Adrenal gland (tissue), 12 donors: ENCODE results near the gene SOWAHC. TPM values are rescaled to one million over a fixed set of nuclear protein-coding genes. Genes with fewer than 3 reads are reported as not detected.

Source experiments
- DNase-seq, 7 donors: peaks; one replicate each; pipeline ENCODE4 v3.0.0-alpha.2; 2019 to 2020
- H3K27ac ChIP-seq, 5 donors: fragments of 200-600 bp; sonication (generic) in 4 of 5; 1 replicate in 3 of 5; 2 replicates in 2 of 5; pipeline versions ENCODE4 v1.5.1 to v1.8.0; 2016 to 2020; ENCODE audit warnings: mild to moderate bottlenecking in 1 of 5
- H3K27me3 ChIP-seq: fragments of 200-600 bp; 2 replicates; pipeline ENCODE4 v1.8.0; 2021
- H3K36me3 ChIP-seq, 2 donors: fragments of 200-600 bp; replicated peaks in 1 of 2; 1 replicate in 1 of 2; 2 replicates in 1 of 2; pipeline versions ENCODE4 v1.5.1 to v1.8.0; 2018 to 2022
- H3K4me1 ChIP-seq, 2 donors: fragments of 200-600 bp; replicated peaks in 1 of 2; 1 replicate in 1 of 2; 2 replicates in 1 of 2; pipeline versions ENCODE4 v1.5.1 to v1.8.0; 2018 to 2021
- H3K4me3 ChIP-seq, 4 donors: fragments of 200-600 bp; sonication (generic) in 3 of 4; one replicate each; pipeline ENCODE4 v1.5.1; 2016 to 2018
- H3K9me3 ChIP-seq, 3 donors: fragments of 200-600 bp; sonication (generic) in 1 of 3; replicated peaks in 1 of 3; 1 replicate in 2 of 3; 2 replicates in 1 of 3; pipeline versions ENCODE4 v1.5.1 to v1.8.0; 2016 to 2021
- POLR2A ChIP-seq, 2 donors: fragments of 450-650 bp; IDR thresholded peaks; one replicate each; pipeline ENCODE4 v1.6.1; 2017; ENCODE audit warnings: antibody characterized with exemption in 2 of 2, mild to moderate bottlenecking in 2 of 2, moderate library complexity in 1 of 2
- WGBS, 4 donors: extraction: QIAGEN DNeasy Blood & Tissue Kit in 2 of 4; methylation state at CpG; one replicate each; pipeline versions ENCODE4 v1.1.5 to v1.1.7; 2013 to 2017; 5-methylcytosine and 5-hydroxymethylcytosine counted together
- intact Hi-C, 2 donors: fragments of 100-400 bp; cut with DNase I; formaldehyde crosslinking; loops; one replicate each; pipeline versions ENCODE4 v1.14.1 to v1.15.0; 2022 to 2023
- polyA plus RNA-seq, 3 donors: library from polyadenylated mRNA; stranded (reverse); fragments of 200-250 nt in 2 of 3; fragments of 350-450 nt in 1 of 3; fragmentation: Illumina TruSeq in 1 of 3; extraction: RNeasy Lipid Tissue Mini Kit (QIAGEN cat#74804) in 1 of 3; gene quantifications; one replicate each; pipeline ENCODE4 v1.2.3, GENCODE V29; 2013 to 2014
- total RNA-seq, 9 donors: library from RNA; depleted of rRNA in 4 of 9; stranded (reverse); fragments of >200 nt in 4 of 9; fragments of 120-200 nt in 1 of 9; fragmentation: NEBNext Ultra II Directional in 1 of 9; extraction: Animal tissue kit (Norgen Biotek cat#: 25700) in 1 of 9; gene quantifications; one replicate each; pipeline versions ENCODE4 v1.1.0 to v1.2.4, GENCODE V29; 2013 to 2023
- TF ChIP-seq, protein P1 (sequence below), 6 experiments: fragments of 450-650 bp in 4 of 6; fragments of 200-600 bp in 2 of 6; sonication (generic) in 1 of 6; IDR thresholded peaks; 1 replicate in 5 of 6; 2 replicates in 1 of 6; pipeline versions ENCODE4 v1.5.1 to v1.8.0; 2016 to 2021; ENCODE audit warnings: antibody characterized with exemption in 6 of 6, mild to moderate bottlenecking in 2 of 6, moderate library complexity in 1 of 6
- donor health status: healthy with polysubstance abuse.
- donor health status: Bipolar disorder and iron deficiency.
- donor health status: DM: yes; HTN: yes; CAD: no.
- donor health status: DM: no; HTN: no; CAD: no.
- donor health status: DM: no; HTN: no; CAD: no.
- donor health status: DM: yes; HTN: yes; CAD: no.

SOWAHC gene
- total and polyA plus RNA-seq, 12 donors = 2.2 to 15.5 (median 7.6) TPM

DNA sequence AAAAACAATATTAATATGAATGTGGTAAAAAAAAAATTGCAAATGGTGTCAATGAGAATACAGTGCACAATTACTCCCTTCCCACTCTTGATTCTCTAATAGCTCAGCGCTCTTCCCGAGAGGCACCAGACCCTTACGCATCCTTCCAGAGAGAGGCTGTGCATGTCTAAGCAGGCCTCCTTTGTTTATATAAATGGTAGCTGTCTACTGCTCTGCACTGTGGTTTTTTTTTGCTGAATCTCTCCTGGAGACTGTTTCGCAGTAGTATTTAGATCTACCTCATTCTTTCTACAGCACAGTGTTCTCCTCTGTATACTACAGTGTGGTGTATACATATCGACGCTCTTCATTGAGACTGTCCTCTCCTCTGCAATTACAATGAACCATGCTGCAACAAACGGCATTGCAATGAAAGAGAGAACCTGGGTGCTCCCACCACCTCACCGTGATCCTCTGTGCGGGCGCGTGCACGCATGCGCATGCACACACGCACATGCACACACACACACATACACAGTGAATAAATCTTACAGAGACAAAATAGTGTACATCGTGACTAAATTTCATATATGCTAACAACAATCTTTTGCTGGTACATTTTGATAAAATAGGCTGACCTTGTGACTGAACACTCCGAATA lies 19.8 kb upstream of the SOWAHC start:
- H3K4me3 ChIP-seq = no peak overlapping the region
- WGBS, 4 donors = 93 to 95% (median 94%) methylated on average over 16 of the region's 16 CpGs
- H3K9me3 ChIP-seq = no peaks in the 10 kb centered on the region
- no peak for DNase-seq
- no peaks in the 10 kb centered on the region for H3K36me3 ChIP-seq
- H3K27ac ChIP-seq = no peak overlapping the region
- intact Hi-C loops = no loop called here
- H3K4me1 ChIP-seq = no peaks in the 10 kb centered on the region
- TF ChIP-seq POLR2A (IDR thresholded peaks at IDR 0.05) = no peak
- TF ChIP-seq, protein P1, sequence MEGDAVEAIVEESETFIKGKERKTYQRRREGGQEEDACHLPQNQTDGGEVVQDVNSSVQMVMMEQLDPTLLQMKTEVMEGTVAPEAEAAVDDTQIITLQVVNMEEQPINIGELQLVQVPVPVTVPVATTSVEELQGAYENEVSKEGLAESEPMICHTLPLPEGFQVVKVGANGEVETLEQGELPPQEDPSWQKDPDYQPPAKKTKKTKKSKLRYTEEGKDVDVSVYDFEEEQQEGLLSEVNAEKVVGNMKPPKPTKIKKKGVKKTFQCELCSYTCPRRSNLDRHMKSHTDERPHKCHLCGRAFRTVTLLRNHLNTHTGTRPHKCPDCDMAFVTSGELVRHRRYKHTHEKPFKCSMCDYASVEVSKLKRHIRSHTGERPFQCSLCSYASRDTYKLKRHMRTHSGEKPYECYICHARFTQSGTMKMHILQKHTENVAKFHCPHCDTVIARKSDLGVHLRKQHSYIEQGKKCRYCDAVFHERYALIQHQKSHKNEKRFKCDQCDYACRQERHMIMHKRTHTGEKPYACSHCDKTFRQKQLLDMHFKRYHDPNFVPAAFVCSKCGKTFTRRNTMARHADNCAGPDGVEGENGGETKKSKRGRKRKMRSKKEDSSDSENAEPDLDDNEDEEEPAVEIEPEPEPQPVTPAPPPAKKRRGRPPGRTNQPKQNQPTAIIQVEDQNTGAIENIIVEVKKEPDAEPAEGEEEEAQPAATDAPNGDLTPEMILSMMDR (IDR thresholded peaks at IDR 0.05) = no peak
- H3K27me3 ChIP-seq = no peaks in the 10 kb centered on the region

DNA sequence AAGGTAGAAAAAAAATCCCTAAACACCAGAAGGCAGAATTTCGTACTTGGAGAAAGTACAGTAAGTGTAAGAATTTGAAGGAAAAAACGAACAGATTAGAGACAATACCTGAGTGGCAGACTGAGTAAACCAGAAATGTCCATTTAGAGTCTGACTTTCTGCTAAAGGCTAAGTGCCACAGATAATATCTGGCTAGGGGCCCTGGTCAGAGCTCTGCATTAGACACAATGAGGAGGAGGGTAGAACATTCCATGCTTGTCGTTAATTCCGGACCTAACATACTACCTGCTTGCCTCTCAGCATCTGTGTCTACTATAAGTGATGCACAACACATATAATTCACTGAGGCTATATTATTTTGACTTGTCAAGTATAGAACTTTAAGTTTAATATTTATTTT lies 18.5 kb upstream of the SOWAHC start:
- H3K9me3 ChIP-seq = no peaks in the 10 kb centered on the region
- no peaks in the 10 kb centered on the region for H3K4me1 ChIP-seq
- TF ChIP-seq, protein P1 (IDR thresholded peaks at IDR 0.05) = no peak
- TF ChIP-seq POLR2A (IDR thresholded peaks at IDR 0.05) = no peak
- intact Hi-C loops = no loop called here
- no peaks in the 10 kb centered on the region for H3K27me3 ChIP-seq
- no peak overlapping the region for H3K27ac ChIP-seq
- no peaks in the 10 kb centered on the region for H3K36me3 ChIP-seq
- WGBS, 4 donors = 89 to 97% (median 90%) methylated on average over 4 of the region's 4 CpGs
- no peak for DNase-seq
- H3K4me3 ChIP-seq = no peak overlapping the region

GRCh38 chr2:109597283-109597682 lies 16.9 kb upstream of the SOWAHC start:
- no peaks in the 10 kb centered on the region for H3K4me1 ChIP-seq

DNA sequence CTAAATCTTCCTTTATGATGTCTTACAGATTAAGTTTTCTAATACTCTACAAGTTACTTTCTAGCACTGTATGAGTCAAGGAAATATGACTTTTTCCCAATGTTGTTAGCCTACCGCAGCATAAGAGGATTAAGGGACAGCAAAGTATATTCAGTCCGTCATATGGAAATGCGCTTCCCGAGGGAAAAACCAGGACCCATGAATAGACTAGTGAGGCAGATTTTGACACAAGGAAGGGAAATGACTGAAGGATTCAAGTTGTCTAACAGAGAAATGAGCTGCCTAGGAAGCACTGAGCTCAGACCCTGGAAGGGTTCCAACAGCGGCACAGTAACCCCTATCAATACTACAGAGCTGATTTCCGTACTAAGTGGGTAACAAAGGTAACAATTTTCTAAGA lies 12.4 kb upstream of the SOWAHC start:
- Histone ChIP-seq H3K36me3 (no peaks in the 10 kb centered on the region), H3K9me3 (no peaks in the 10 kb centered on the region), H3K4me3 (no peak overlapping the region), H3K4me1 (peaks cover 0 to 1% of the 10 kb centered on the region in 2 donors), H3K27me3 (no peaks in the 10 kb centered on the region), H3K27ac (no peak overlapping the region)
- WGBS, 4 donors = 74 to 83% (median 81%) methylated on average over 6 of the region's 6 CpGs
- TF ChIP-seq POLR2A (IDR thresholded peaks at IDR 0.05) = no peak
- TF ChIP-seq, protein P1 (IDR thresholded peaks at IDR 0.05) = no peak
- intact Hi-C loops = loop anchor here in 1 of 2 donors (2.0 kb wide), 1 partner anchor 21 kb away; no protein-coding TSS in a partner anchor
- no peak for DNase-seq

More at GRCh38 chr2:109597283-109597682, 16.9 kb upstream of the SOWAHC start:
- intact Hi-C loops = no loop called here
- H3K9me3 ChIP-seq = no peaks in the 10 kb centered on the region
- TF ChIP-seq, protein P1 (IDR thresholded peaks at IDR 0.05) = no peak
- TF ChIP-seq POLR2A (IDR thresholded peaks at IDR 0.05) = no peak
- no peak overlapping the region for H3K4me3 ChIP-seq
- no peaks in the 10 kb centered on the region for H3K27me3 ChIP-seq
- WGBS, 4 donors = 74 to 92% (median 88%) methylated on average over 3 of the region's 3 CpGs
- no peaks in the 10 kb centered on the region for H3K36me3 ChIP-seq
- no peak overlapping the region for H3K27ac ChIP-seq
- DNase-seq = no peak
